Mesendoderm (in vitro differentiated cells): Measurements from ENCODE around the gene STARD8.
A peak's percentile ranks its signal among the peaks of the same experiment; 100 is the strongest.

Experiments
- DNase-seq: peaks from one replicate; pipeline ENCODE4 v3.0.0; 2013
- H2AK5ac ChIP-seq: 2 replicates; pipeline ENCODE4 v1.6.1; 2013; ENCODE audit warnings: low read length, inconsistent platforms
- H2BK120ac ChIP-seq: 2 replicates; pipeline ENCODE4 v1.6.1; 2013; ENCODE audit warnings: low read depth, mild to moderate bottlenecking, low read length, moderate library complexity, mixed read lengths
- H2BK15ac ChIP-seq: replicated peaks from 2 replicates; pipeline ENCODE4 v1.6.1; 2013; ENCODE audit warnings: low read depth, mild to moderate bottlenecking, moderate library complexity
- H2BK5ac ChIP-seq: 2 replicates; pipeline ENCODE4 v1.6.1; 2013; ENCODE audit warnings: low read length, inconsistent platforms
- H3K18ac ChIP-seq: 2 replicates; pipeline ENCODE4 v1.6.1; 2013; ENCODE audit warnings: mild to moderate bottlenecking, low read length, mixed read lengths
- H3K23ac ChIP-seq: one replicate; pipeline ENCODE4 v1.6.1; 2013; ENCODE audit warnings: low read length
- H3K27ac ChIP-seq: 2 replicates; pipeline ENCODE4 v1.5.1; 2013; ENCODE audit warnings: low read depth, mild to moderate bottlenecking, inconsistent platforms, low read length, moderate library complexity
- H3K27me3 ChIP-seq: 2 replicates; pipeline ENCODE4 v1.6.1; 2013; ENCODE audit warnings: low read length, control low read depth, mild to moderate bottlenecking, inconsistent platforms; ENCODE audit not compliant: insufficient read depth, poor library complexity
- H3K36me3 ChIP-seq: 2 replicates; pipeline ENCODE4 v1.6.1; 2013; ENCODE audit warnings: low read length, inconsistent platforms; ENCODE audit not compliant: control insufficient read depth, insufficient read depth
- H3K4ac ChIP-seq: one replicate; pipeline ENCODE4 v1.6.1; 2013; ENCODE audit warnings: low read depth, mild to moderate bottlenecking, low read length, moderate library complexity
- H3K4me1 ChIP-seq: 2 replicates; pipeline ENCODE4 v1.6.1; 2013; ENCODE audit warnings: low read depth, low read length, inconsistent platforms; ENCODE audit not compliant: control insufficient read depth
- H3K4me2 ChIP-seq: 2 replicates; pipeline ENCODE4 v1.6.1; 2013; ENCODE audit warnings: low read length
- H3K4me3 ChIP-seq: 2 replicates; pipeline ENCODE4 v1.5.1; 2013; ENCODE audit warnings: mild to moderate bottlenecking, low read length
- H3K56ac ChIP-seq: one replicate; pipeline ENCODE4 v1.6.1; 2013; ENCODE audit warnings: low read length
- H3K79me1 ChIP-seq: 2 replicates; pipeline ENCODE4 v1.6.1; 2013; ENCODE audit warnings: low read length, inconsistent platforms
- H3K79me2 ChIP-seq: 2 replicates; pipeline ENCODE4 v1.6.1; 2013; ENCODE audit warnings: mild to moderate bottlenecking, low read length; ENCODE audit not compliant: control insufficient read depth, insufficient read depth
- H3K9ac ChIP-seq: 2 replicates; pipeline ENCODE4 v1.6.1; 2013; ENCODE audit warnings: low read length, inconsistent platforms
- H4K5ac ChIP-seq: one replicate; pipeline ENCODE4 v1.6.1; 2013; ENCODE audit warnings: low read length
- H4K8ac ChIP-seq: one replicate; pipeline ENCODE4 v1.6.1; 2013; ENCODE audit warnings: low read depth, mild to moderate bottlenecking, control low read depth, low read length, moderate library complexity
- WGBS: extraction: QIAGEN DNeasy Blood & Tissue Kit; methylation state at CpG from one replicate; pipeline ENCODE4 v1.1.7; 2013; ENCODE audit warnings: low lambda C conversion rate, missing lambda C conversion rate; ENCODE audit not compliant: insufficient coverage; ENCODE audit errors: extremely low coverage; 5-methylcytosine and 5-hydroxymethylcytosine counted together

STARD8 gene

GRCh38 chrX:68694435-68695205 lies 47.2 kb downstream of the STARD8 start:
- Histone ChIP-seq H2BK15ac (no peak overlapping the region), H3K4me2 (peak overlapping the region; percentile 42), H4K8ac (no peak overlapping the region), H3K4me1 (peaks cover 2% of the 10 kb centered on the region), H3K79me2 (no peaks in the 10 kb centered on the region), H3K27me3 (no peaks in the 10 kb centered on the region), H3K23ac (no peak overlapping the region), H3K27ac (no peak overlapping the region), H2BK120ac (no peak overlapping the region), H3K9ac (peak overlapping the region; percentile 70), H4K5ac (no peak overlapping the region), H2AK5ac (no peak overlapping the region), H3K36me3 (no peaks in the 10 kb centered on the region), H3K18ac (no peak overlapping the region), H3K79me1 (no peaks in the 10 kb centered on the region), H3K4ac (no peak overlapping the region), H2BK5ac (no peak overlapping the region), H3K4me3 (no peak overlapping the region), H3K56ac (peak overlapping the region; percentile 67)
- no peak for DNase-seq
- no CpG with 5 or more reads among the region's 17 CpGs for WGBS

DNA sequence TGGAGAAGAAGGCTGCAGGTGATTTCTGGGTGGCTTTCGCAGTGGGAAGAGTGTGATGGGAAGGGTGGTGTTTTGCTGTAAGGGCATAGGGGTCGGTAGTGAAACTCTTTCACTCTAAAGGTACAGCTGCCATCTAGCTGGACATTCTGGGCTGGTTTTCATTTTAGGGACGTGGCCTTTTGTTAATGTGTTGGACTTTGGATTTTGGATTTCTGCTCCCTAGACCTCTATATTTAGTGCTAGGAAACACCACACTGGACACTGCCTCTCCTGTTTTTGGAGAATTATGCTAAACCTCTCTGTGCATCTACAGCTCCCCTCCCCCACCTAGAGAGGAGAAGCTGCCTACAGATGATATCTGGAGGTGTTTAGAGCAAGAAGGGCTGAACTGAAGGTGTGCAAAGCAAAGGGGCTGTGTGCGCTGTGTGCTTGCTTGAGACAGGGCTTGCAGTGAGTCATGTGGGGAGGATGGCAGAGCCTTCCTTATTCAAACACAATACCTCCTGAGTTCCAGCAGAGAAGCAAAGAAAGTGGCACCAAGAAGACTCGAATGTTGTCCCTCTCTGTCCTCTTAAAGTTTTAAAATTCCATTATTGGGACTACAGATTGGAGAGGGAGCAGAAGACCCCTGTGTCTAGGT lies 47.9 kb downstream of the STARD8 start:
- H2BK5ac ChIP-seq = no peak overlapping the region
- no peak overlapping the region for H4K5ac ChIP-seq
- H3K18ac ChIP-seq = no peak overlapping the region
- no peak overlapping the region for H3K4ac ChIP-seq
- H3K4me2 ChIP-seq = no peak overlapping the region
- no peak for DNase-seq
- no peak overlapping the region for H3K9ac ChIP-seq
- H4K8ac ChIP-seq = no peak overlapping the region
- no peaks in the 10 kb centered on the region for H3K79me2 ChIP-seq
- H3K36me3 ChIP-seq = no peaks in the 10 kb centered on the region
- H3K27me3 ChIP-seq = no peaks in the 10 kb centered on the region
- no peak overlapping the region for H3K27ac ChIP-seq
- no peak overlapping the region for H2BK120ac ChIP-seq
- no peak overlapping the region for H2BK15ac ChIP-seq
- H3K23ac ChIP-seq = no peak overlapping the region
- H3K56ac ChIP-seq = peak overlapping the region; percentile 7
- peaks cover 2% of the 10 kb centered on the region for H3K4me1 ChIP-seq
- no CpG with 5 or more reads among the region's 5 CpGs for WGBS
- no peak overlapping the region for H3K4me3 ChIP-seq
- H2AK5ac ChIP-seq = no peak overlapping the region
- no peaks in the 10 kb centered on the region for H3K79me1 ChIP-seq

DNA sequence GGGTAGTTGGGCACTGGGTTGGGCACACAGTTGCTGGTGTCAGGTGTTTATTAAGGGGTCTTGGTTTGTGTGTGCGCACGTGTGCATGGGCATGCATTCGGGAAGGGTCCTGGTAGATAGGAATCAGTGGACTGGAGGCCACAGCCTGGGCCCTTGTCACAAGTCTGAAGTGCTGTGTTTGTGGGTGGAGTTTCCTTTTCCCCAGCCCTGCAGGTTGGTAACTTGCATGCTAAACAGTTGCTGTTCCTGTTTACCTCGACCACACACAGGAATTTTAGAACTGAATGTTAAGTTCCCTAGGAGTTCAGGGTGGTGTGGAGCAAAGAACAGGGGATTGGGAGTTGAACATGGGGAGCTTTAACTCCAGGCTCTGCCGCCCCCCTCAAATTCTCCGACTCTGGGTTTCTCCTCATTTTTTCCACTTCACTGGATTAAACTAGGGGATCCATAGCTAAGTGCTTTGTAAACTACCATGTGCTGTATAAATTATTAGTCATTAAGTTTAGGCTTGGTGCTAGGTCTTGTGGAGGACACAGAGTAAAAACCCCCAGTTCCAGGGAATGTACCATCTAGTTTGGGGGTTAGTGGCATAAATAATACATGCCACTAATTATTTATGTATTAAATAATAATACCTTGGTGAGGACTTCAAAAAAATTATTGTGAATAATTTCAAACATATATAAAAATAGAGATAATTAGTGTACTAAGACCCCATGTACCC lies 49.0 kb downstream of the STARD8 start:
- Histone ChIP-seq H3K4me3 (no peak overlapping the region), H4K5ac (no peak overlapping the region), H3K56ac (no peak overlapping the region), H3K9ac (no peak overlapping the region), H3K4ac (no peak overlapping the region), H2BK5ac (no peak overlapping the region), H2BK15ac (no peak overlapping the region), H3K79me2 (no peaks in the 10 kb centered on the region), H3K4me2 (no peak overlapping the region), H3K79me1 (no peaks in the 10 kb centered on the region), H3K18ac (no peak overlapping the region), H2BK120ac (no peak overlapping the region), H3K27ac (no peak overlapping the region), H3K36me3 (no peaks in the 10 kb centered on the region), H3K23ac (no peak overlapping the region), H2AK5ac (no peak overlapping the region), H3K4me1 (peaks cover 2% of the 10 kb centered on the region), H3K27me3 (no peaks in the 10 kb centered on the region), H4K8ac (no peak overlapping the region)
- WGBS = no CpG with 5 or more reads among the region's 6 CpGs
- no peak for DNase-seq

DNA sequence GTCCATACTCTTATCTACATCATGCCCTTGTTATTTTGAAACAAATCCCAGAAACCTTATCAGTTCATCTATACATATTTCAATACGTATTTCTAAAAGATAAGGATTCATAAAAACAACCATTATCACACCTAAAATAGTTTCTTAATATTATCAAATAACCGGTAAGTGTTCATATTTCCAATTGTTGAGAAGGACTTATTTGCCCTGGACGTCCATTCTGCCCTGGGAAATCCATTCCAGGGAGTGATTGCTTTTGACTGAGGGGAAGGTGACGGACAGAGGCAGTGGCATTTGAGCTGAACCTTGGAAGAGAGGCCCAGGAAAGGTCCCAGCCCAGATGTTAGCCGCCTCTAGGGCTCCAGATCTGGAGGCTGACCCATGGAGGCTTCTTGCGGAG lies 49.6 kb downstream of the STARD8 start:
- H4K5ac ChIP-seq = no peak overlapping the region
- no peaks in the 10 kb centered on the region for H3K79me2 ChIP-seq
- 100% methylated on average over 2 of the region's 6 CpGs for WGBS
- H3K27ac ChIP-seq = no peak overlapping the region
- no peak overlapping the region for H3K4ac ChIP-seq
- peaks cover 2% of the 10 kb centered on the region for H3K4me1 ChIP-seq
- no peak overlapping the region for H2BK120ac ChIP-seq
- no peak overlapping the region for H3K4me3 ChIP-seq
- H2AK5ac ChIP-seq = no peak overlapping the region
- H4K8ac ChIP-seq = no peak overlapping the region
- no peak overlapping the region for H3K18ac ChIP-seq
- no peaks in the 10 kb centered on the region for H3K79me1 ChIP-seq
- no peaks in the 10 kb centered on the region for H3K27me3 ChIP-seq
- no peaks in the 10 kb centered on the region for H3K36me3 ChIP-seq
- no peak overlapping the region for H3K23ac ChIP-seq
- H3K9ac ChIP-seq = no peak overlapping the region
- no peak for DNase-seq
- no peak overlapping the region for H3K56ac ChIP-seq
- no peak overlapping the region for H2BK5ac ChIP-seq
- H2BK15ac ChIP-seq = no peak overlapping the region
- H3K4me2 ChIP-seq = no peak overlapping the region

DNA sequence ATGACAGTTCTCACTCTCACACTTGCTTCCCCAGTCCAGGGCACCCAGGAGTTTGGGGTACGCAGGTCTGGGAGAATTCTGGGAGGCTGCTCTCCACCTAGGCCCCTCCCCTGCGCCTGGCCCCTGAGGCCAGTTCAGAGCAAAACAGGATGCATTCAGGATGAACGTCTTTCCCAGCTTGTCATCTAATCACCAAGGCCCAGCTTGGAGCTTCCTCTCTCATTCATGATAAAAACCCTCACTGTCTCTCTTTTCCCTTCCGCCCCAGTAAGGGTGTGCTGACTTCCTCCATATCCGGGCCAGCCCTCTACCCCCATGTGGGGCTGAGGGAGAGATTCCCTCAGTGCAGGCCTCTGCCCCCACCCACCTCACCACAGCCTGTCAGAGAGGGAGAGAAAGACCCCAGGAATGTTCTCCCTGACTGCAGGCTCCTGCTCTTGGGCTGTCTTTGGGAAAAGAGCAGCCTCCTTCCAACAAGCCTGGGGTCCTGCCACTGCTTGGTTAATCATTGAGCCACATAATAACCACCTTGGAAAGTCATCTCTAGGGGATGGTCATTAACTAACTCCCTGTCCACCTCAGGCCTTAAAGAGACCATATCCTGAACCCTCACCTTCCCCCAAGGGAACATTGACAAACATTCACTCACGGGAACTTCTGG lies 50.1 kb downstream of the STARD8 start:
- Histone ChIP-seq H3K4me2 (no peak overlapping the region), H3K4me1 (peaks cover 2% of the 10 kb centered on the region), H3K9ac (no peak overlapping the region), H2BK15ac (no peak overlapping the region), H2BK120ac (no peak overlapping the region), H3K18ac (no peak overlapping the region), H3K23ac (no peak overlapping the region), H4K8ac (no peak overlapping the region), H3K56ac (no peak overlapping the region), H3K4ac (no peak overlapping the region), H3K4me3 (no peak overlapping the region), H3K79me1 (no peaks in the 10 kb centered on the region), H3K27ac (no peak overlapping the region), H3K36me3 (no peaks in the 10 kb centered on the region), H4K5ac (no peak overlapping the region), H2BK5ac (no peak overlapping the region), H2AK5ac (no peak overlapping the region), H3K27me3 (no peaks in the 10 kb centered on the region), H3K79me2 (no peaks in the 10 kb centered on the region)
- DNase-seq = no peak
- WGBS = no CpG with 5 or more reads among the region's 6 CpGs
